GM19238 (cell line): ENCODE results near the gene TEDC1.

Experiments
- DNase-seq: peaks from one replicate; pipeline ENCODE4 v3.0.0; 2011; ENCODE audit warnings: low spot score; ENCODE audit not compliant: insufficient read length

Gene TEDC1

DNA sequence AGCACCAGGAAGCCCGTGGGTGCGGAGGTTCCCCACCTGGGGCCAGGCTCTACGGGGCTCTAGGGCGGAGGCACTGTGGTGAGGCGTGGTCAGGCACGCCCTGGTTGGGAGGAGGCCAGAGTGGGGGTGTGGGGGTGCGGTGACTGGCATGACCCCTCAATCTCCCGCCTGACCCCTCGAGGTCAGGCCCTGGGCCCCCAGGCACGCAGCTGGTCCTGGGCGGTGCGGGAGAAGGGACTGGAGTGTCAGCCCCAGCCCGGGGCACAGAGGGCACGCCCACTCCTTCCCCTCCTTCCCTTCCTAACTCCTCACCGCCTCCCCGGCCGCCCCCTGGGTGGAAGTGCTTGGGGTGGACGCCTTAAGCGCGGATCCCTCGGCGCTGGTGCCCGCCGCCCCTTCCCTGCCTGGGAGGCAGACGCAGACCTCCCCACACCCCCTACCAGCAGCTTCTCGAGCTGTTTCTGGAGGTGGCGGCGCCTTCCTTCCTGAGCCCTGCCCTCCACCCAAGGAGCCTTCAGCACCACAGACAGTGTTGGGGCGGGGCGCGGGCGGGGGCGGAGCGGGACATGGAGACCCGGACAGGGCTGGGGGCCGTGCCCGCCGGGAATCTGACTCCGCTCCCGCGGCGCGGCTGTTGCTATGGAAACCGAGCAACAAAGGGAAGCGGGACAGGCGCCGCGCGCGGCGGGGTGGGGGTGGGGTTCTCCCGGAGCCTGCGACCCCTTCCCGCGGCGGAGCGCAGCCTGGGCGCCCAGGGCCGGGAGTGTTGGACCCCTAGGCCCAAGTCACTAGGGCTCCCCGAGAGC lies 17.2 kb upstream of the TEDC1 start:
- DNase-seq, result peak; percentile 62

DNA sequence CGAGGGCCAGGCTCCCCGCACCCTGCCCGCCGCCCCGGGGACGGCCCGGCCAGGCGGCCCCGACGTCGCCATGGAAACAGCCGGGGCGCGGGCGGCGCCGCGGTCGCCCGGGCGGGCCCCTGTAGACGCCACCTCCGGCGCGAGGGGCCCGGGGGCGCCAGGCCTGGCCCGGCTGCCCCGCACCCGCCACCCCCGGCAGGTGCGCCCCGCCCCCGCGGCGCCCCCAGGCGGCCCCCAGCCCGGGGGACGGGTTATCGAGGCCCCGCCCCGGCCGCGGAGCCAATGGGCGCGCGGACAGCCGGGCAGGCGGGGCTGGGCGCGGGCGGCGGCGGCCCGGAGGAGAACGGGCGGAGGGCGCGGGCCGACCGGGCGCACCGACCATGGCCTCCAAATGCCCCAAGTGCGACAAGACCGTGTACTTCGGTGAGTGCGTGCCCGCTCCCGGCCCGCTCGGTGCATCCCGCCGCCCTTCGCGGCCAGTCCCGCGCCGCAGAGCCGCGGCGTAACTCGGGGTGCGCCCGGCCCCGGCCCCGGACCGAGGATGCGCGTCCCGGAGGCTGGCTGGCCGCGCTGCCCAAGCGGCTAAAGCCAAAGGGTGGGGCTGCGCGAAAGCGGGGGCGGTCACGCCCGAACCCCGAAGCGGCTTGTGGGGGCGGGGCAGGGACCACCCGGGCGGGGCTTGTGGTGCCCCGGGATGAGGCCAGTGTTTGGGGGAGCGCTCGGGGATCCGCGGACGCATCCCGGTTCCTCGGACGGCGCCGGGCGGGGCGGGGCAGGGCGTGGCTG lies 16.4 kb upstream of the TEDC1 start, which contains the start of gene CRIP2:
Gene CRIP2 (plus strand): TSS at position 339 of the 786 bp plus-strand sequence. CDS start 42 bp downstream, at position 381.
- peak; percentile 72 for DNase-seq

DNA sequence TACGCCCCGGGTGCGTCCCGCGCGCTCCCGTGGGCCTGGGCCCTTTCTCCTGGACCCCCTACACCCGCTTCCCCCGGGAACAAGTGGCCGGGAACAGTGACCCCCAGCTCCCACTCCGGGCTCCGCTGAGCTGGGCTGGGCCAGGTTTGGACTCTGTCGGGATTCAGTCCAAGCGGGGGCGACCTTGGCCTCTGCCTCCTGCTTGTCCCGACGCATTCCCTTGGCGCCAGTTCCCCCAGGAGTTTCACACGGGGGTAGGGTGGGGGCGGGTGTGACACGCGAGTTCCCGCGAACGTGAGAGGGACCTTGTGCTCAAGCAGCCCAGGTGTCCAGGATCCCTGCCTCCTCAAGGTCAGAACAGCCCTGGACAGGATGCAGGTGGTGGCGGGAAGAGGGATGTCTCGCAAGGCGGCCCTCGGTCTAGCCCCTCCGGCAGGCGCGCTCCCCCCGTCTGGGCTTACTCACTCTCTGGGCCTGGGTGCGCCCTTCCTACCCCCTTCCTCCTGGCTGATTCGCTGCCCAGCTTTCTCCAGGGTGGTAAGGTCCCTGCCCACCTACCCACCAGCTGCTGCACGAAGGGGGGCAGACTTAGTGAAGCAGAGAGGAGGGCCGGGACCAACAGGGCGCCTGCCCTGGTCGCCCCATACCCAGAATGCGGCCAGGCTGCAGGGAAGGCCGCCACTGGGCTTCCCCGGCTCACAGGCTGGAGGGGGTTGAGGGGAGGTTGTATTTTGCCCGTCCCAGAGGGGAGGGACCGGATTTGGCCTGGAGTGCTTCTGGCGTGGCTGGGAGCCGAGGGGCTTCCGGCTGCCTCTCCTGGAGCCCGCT lies 15.6 kb upstream of the TEDC1 start:
- DNase-seq, result no peak

DNA sequence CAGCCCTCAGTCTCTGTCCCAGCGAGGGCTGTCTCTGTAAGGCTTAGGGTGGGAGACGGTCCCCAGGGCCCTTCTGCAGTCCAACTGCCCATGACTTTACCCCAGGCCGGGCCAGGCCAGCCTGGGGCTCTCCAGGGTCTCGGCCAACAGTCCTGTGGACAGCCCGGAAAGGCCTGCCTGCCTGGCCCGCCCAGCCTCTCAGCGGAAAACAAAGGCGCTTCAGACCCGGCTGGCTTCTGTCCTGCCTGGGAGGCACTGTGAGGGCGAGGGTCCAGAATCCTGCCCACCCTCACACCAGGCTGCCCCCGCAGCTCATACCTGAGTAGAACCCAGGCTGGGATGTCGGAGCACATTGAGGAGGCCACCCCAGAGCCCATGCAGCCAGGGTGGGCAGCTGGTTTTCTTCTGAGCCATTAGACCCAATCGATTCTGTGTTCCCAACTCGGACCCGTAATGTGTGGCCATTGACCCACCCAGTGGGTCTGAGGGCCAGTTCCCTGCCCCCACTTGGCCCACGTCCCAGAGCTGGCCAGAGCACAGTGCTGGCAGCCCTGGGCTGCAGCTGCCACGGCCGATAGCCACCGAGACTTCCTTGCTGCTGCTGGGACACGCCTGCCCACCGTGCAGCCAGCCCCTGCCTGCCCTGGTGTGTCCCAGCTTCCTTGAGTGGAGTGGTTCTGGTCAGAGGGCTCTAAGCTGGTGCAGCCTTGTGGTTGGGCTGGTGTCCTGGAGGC lies 14.8 kb upstream of the TEDC1 start:
- no peak for DNase-seq

DNA sequence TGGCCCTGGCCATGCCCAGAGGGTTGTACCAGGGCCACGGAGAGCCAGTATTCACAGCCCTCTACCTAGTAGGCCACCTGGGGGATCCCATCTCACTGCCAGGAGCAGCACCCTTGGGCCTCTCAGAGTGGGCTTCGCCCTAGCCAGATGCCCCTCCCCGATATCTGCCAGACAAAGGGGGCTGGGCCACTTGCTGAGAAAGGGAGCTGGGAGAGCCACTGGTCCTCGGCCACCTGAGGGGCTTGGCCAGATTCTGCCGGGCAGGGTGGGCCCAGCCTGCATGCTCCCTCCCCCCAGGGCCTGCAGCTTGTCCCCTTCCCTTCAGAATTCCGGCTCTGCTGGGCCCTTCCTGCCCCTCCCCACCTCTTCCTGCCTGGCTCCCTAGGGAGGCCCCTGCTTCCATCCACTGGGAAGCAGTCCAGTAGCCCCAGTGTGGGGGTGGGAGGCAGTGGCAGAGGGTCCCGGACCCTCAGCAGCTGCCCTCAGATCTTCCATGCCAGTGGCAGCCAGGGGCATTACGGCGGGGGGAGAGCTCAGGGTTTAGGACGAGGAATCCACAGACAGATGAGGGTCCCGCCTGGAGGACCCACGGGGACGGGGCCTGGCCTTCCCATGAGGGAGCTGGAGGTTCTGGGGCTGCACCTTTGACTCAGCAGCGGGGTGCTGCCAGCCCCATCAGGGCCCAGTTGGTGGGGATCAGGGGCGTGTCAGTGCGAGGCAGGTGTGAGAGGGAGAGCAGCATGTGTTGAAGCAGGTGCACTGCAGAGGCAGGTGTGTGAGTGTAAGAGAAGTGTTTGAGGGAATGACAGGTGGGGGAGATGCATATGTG lies 14.0 kb upstream of the TEDC1 start:
- no peak for DNase-seq

DNA sequence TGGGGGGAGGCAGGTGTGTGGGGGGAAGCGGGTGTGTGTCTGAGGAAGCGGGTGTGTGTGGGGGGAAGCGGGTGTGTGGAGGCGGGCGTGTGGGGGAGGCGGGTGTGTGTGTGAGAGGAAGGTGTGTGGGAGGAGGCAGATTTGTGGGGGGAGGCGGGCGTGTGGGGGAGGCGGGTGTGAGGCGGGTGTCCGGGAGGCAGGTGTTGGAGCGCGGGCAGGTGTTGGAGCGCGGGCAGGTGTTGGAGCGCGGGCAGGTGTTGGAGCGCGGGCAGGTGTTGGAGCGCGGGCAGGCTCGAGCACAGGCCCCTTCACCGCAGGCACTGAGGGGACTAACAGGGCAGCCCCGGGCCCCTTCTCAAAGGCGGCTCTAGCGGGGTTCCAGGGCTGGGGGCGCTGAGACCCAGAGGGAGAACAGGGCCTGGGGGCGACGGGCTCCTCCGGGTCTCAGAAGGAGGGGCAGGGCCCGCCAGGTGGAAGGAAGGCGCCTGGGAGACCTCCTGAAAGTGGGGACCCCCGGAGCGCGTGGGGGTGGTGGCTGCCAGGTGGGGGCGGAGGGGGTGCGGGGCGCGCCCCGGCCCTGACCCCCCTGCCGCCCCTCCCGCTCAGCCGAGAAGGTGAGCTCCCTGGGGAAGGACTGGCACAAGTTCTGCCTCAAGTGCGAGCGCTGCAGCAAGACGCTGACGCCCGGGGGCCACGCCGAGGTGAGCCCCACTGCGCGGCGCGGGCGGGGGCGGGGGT lies 13.2 kb upstream of the TEDC1 start:
- DNase-seq, result no peak

DNA sequence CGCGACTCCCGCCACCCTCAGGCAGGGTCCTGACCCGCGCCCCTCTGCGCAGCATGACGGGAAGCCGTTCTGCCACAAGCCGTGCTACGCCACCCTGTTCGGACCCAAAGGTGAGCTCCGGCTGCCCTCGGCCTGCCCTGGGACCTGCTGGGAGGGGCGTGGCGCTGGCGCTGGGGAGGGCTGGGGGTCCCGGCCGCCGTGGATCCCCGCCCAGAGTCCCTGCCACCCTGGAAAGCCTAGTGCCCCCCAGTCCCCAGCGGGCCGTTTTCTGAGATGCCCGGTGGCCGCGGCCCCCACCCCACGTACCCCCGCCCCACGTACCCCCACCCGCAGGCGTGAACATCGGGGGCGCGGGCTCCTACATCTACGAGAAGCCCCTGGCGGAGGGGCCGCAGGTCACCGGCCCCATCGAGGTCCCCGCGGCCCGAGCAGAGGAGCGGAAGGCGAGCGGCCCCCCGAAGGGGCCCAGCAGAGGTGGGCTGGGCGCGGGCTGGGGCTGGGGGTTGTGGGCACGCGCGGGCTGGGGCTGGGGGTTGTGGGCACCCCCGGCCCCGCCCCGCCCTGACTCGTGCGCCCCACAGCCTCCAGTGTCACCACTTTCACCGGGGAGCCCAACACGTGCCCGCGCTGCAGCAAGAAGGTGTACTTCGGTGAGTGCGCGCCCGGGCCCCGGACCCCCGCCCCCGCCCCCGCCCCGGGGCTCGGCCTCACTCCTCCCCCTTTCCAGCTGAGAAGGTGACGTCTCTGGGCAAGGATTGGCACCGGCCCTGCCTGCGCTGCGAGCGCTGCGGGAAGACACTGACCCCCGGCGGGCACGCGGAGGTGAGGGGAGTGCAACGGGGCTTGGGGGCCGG lies 12.4 kb upstream of the TEDC1 start:
- DNase-seq, result no peak

DNA sequence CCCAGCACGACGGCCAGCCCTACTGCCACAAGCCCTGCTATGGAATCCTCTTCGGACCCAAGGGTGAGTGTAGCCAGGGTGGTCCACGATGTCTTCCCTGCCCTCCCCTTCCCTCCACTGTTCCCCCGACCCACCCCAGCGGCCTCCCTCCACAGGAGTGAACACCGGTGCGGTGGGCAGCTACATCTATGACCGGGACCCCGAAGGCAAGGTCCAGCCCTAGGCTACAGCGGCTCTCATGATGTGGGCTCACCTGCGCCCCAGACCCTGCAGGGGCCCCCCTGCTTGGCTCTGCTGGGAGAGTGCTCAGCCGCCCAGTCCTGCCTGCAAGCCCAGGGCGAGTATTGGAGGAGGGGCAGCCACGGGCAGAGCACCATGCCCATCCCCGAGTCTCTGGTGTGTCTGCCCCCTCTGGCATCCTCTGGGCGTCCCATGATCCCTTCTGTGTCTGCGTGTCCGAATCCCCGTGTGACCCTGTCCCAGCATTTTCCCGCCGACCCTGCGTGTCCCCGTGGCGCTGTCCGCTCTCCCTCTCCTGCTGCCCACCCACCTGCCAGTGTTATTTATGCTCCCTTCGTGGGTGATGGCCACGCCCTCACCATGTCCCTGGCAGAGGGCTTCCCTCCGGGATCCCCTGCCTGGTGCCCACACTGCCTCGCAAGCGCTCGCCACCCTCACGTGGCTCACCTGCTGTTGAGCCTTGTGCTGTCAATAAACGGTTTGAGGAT lies 11.5 kb upstream of the TEDC1 start:
- no peak for DNase-seq

DNA sequence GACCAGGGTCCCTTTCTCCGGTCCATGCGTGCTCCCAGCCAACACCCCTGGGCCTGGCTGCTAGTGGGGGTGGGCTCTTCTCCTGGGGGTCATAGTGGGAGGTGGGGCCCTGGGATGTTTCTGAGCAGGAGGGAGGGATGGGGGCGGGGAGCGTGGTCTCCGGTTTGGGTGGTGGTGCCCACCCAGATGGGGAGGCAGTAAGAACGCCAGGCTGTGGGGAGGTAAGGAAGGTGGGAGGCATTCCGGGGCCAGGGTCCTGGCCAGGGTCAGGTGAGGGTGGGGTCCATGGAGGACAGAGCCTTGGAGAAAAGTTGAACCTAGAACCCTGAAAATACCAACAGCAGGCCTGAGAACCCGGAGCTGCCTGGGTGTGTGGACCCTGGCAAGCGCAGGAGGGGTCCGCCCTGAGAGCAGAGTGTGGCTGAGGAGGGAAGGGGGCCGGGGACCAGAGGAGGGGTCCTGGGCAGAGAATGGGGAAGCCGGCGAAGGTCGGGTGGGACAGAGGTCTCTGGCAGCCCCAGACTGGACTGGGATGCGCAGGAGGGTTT lies 10.8 kb upstream of the TEDC1 start:
- DNase-seq, result no peak

DNA sequence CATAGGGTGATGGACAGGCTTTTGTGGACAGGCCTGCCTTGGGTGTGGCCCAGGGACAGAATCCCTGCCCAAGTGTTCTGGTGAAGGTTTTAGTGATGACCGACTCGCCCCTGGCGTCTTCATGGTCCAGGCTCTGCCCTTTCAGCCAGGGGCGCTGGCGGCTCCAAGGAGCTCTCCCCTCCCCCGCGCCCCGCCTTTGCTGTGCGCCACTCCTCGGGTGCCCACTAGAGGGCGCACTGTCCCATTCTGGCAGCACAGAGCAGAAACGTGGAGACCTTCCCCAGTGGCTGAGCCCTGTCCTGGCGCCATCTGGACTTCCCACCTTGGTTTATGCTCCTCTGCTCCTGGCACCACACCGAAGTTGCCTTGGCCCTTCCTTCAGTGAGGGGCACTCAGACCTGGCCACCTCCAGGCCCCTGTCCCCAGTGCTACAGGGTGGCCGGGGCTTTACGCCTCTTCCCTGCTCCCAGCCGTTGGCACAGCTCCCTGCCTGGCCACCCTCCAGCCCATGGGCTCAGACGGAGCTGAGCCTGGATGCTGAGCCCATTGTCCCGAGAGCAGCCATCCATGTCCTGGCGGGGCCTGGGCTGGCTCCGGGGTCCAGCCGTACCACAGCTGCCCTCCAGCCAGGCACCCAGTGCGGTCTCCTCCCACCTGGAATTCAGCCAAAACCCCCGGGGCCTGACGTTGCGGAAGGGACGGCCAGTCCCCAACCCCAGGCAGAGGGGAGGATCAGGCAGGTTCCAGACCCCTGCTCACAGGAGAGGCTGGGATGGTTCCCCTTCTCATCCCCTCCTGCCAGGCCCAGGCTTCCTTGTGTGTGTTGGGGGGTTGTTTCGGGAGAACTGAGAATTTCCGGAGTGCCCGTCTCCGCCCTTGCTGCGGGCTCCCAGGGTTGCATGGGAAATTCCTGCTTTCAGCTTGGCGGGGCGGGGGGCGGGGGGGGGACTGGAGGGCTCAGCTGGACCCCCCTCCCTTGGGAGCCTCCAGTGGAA lies 9.9 kb upstream of the TEDC1 start:
- DNase-seq, result peak; percentile 98

DNA sequence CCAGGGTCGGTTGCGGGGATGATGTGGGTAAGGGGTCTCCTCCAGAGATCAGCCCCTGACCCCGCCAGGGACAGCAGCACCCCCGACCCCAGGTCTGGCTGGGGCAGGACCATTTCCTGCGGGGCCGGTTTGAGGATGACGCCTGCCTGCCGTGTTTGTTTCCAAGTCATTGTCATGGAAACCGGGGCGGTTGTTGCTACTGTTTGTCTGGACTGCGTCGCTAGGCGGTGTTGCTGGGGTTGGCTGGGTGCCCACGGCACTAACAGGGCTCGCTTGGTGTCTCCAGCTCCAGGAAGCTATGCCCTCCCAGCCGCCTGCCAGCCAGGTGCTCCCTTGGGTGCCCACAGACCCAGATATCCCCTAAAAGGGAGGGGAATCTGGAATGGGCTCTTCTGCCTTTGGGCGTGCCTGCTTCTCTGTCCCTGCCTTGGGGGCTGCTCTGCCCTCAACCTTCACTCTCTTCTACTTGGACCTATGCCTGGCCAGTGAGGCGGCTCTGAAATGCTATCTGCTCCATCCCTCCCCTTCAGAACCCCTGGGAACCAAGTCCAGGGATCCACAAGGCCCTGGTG lies 9.1 kb upstream of the TEDC1 start:
- DNase-seq, result peak; percentile 99

DNA sequence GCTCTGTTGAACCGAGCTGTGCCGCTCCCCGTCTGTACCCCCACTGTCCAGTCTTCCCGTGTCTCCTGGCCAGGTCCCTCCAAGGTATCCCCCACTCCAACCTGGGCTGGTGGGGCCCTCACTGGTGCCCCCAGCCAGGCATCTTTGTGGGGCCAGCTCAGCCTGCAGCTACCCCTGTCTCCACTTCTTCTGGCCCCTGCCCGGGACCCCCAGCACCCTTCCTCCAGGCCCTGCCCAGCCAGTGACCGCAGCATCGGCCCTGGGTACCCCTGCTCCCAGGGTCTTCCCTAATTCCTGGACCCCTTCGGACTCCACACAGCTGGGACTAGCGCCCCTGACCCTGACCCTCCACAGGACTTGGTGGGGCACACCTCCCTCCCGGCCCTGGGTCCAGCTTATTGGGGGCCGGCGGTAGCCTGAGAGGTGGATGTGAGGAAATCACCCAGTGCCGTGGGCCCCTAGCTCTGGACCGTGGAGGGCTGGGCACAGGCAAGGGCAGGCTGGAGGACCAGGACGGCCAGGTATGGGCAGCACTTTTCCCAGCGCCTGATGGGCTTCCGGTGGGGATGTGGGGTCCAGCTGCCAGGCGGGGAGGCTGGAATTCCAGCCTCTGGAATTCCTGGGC lies 8.4 kb upstream of the TEDC1 start:
- DNase-seq, result no peak

DNA sequence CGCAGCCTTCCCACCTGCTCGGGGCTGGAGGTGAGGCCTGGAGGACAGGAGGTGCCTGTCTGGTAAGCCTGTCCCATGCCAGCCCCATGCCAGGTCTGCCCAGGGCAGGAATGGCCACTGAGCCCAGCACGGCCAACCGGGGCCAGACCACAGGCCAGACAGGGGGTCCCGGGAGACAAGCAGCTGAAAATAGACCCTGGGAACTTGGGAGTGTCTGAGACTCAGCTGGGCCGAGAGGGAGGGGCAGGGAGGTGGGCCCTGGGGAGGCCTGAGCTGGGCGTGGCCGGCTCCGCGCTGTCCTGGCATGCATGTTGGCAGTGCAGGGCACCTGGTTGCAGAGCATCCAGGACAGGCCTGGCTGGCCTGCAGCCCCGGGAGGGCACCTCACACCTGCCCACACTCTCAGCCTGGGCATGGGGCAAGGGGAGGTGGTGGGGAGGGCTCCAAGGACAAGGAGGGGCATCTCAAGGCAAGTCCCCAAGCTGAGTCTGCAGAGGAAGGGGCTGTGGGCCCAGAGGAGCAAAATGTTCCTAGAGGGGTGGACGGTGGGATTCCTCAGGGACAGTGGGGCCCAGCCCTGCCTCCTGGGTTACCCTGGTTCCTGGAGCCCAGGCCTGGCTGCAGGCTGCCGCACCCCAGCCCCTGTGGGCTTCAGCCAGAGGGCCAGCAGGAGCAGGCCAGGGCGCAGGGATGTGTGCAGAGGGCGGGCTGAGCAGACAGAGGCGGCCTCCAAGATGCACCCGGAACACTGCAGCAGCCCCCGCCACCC lies 7.6 kb upstream of the TEDC1 start:
- DNase-seq, result no peak

DNA sequence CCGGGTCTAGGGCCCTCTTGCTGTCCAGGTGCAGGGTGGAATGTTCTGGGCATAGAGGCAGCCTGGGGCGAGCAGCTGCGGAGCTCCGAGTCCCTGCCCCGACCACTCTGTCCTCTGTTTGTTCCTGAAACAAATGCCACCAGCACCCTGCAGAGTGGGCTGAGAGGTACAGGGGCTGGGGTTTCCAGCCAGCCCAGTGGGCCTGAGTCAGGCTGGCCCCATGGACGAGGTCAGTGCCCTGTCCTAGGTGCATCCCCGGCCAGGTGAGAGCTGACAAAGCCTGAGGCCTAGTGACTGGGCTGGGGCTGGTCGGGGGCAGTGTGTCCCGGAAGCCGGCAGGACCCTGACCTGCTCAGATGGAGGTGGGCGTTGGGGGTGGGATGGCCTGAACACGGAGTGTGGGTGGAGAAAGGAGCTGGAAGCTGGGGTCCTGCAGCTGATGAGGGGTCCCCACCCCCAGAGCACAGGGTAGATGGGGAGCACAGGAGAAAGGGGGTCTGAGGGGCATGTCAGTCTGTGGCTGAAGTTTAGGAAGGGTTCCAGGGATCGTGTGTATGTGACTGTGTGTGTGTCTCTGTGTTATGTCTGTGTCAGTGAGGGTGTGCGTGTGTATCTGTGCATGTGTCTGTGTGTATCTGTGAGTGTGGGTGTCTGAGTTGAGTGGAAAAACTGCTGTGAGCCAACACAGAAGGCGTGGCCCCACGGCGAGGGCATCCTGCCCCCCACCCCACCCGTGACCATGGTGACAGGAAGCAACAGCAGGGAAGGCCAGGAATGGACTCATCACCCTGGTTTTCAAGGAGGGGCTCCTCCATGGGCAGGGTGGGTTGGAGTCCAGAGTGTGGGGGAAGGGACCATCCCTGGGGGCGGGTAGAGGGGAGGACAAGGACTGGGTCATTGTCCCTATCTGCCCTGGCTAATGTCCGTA lies 6.7 kb upstream of the TEDC1 start:
- no peak for DNase-seq
